HG03039 (cell line): ENCODE data around the gene CDCA3.

Source experiments
- ATAC-seq: cut with Tn5 transposase; IDR thresholded peaks from one replicate; pipeline ENCODE4 v1.9.1; 2021; ENCODE audit warnings: mild to moderate bottlenecking, moderate library complexity; ENCODE audit not compliant: unreplicated experiment

CDCA3 gene

GRCh38 chr12:6821591-6822425, 29.3 kb downstream of the CDCA3 start, which contains the start of gene GPR162:
TSS of gene GPR162 (plus strand) at chr12:6821821. CDS start at chr12:6823899, 2,078 bp downstream.
- no peak for ATAC-seq

- ATAC-seq = no peak
Measured at GRCh38 chr12:6820166-6820565, 30.9 kb downstream of the CDCA3 start.

GRCh38 chr12:6819106-6820030, 31.7 kb downstream of the CDCA3 start:
- ATAC-seq = no peak

GRCh38 chr12:6818645-6819044, 32.4 kb downstream of the CDCA3 start:
- no peak for ATAC-seq

- ATAC-seq = no peak
Measured at GRCh38 chr12:6818222-6818621, 32.9 kb downstream of the CDCA3 start.

- no peak for ATAC-seq
Measured at GRCh38 chr12:6817662-6818157, 33.4 kb downstream of the CDCA3 start.

- ATAC-seq = no peak
Measured at GRCh38 chr12:6817098-6817497, 34.0 kb downstream of the CDCA3 start.

- ATAC-seq = no peak
Measured at GRCh38 chr12:6816598-6816997, 34.5 kb downstream of the CDCA3 start.

GRCh38 chr12:6813363-6813762, 37.7 kb downstream of the CDCA3 start:
- ATAC-seq = no peak

GRCh38 chr12:6810758-6811157, 40.3 kb downstream of the CDCA3 start:
- no peak for ATAC-seq

- ATAC-seq = no peak
Measured at GRCh38 chr12:6809056-6809455, 42.0 kb downstream of the CDCA3 start.

- ATAC-seq = no peak
Measured at GRCh38 chr12:6807170-6807569, 43.9 kb downstream of the CDCA3 start.

- no peak for ATAC-seq
Measured at GRCh38 chr12:6799147-6799546, 51.9 kb downstream of the CDCA3 start.
